Occipital lobe (tissue), 2 donors: ENCODE data around the gene HMBS. TPM values are rescaled to one million over a fixed set of nuclear protein-coding genes. Genes with fewer than 3 reads are reported as not detected.
A peak's percentile ranks its signal among the peaks of the same experiment; 100 is the strongest.
"Not testable (repeated sequence)": the region's sequence is repeated elsewhere in the genome, so short reads cannot be mapped to it uniquely, and the experiment has no call there.

Experiments used
- DNase-seq: peaks from one replicate; lab custom pipeline; 2025; lab: John Stamatoyannopoulos, UW
- total RNA-seq: library from RNA; depleted of rRNA; stranded (reverse); fragments of >200 nt; gene quantifications from one replicate; pipeline ENCODE4 v1.2.3, GENCODE V29; 2014

The HMBS gene
- total RNA-seq: 2.0 TPM

GRCh38 chr11:119084663-119085436 is at the start of gene HMBS:
TSS of gene HMBS (plus strand) at chr11:119084881. CDS start at chr11:119085034, 153 bp downstream.
- peak; percentile 92 for DNase-seq

GRCh38 chr11:119038884-119039283 is 45.8 kb upstream of the HMBS start:
- no peak for DNase-seq

DNA sequence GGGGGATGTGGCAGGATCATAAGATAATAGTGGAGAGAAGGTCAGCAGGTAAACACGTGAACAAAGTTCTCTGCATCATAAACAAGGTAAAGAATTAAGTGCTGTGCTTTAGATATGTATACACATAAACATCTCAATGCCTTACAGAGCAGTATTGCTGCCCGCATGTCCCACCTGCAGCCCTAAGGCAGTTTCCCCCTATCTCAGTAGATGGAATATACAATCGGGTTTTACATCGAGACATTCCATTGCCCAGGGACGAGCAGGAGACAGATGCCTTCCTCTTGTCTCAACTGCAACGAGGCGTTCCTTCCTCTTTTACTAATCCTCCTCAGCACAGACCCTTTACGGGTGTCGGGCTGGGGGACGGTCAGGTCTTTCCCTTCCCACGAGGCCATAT is 45.2 kb upstream of the HMBS start:
- not testable (repeated sequence) for DNase-seq

GRCh38 chr11:119041821-119042514 is 42.7 kb upstream of the HMBS start:
- DNase-seq: no peak

DNA sequence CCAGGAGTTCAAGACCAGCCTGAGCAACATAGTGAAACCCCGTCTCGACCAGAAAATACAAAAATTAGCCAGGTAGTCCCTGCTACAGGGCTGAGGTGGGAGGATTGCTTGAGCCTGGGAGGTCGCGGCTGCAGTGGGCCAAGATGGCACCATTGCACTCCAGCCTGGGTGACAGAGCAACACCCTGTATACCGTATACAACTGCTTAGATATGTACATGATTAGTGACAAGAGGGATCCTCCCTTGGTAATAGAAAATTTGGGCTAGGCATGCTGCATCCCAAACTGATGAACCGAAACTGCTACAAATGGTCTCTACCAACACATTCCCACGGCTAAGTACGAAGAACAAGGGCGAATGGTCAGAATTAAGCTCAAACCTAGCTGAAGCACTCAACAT is 41.8 kb upstream of the HMBS start:
- no peak for DNase-seq

DNA sequence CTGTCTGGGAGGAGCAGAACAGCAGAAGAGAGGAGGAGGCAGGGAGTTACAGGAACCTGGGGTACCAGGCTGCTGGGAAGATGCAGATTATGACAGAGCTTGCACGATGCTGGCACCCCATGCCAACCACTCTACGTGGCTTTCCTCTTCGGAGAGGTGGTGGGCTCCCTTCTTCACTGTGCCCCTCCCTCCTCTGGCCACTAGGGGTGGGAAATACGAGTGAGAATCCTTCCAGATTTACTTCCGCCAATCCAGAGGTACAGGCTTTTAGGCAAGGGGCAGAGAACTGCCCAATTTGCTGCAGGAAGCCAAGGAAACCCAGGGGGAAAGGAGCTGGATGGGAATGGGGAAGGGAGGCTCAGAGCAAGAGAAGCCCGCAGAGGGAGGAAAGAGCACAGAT is 40.0 kb upstream of the HMBS start:
- DNase-seq: no peak

- no peak for DNase-seq
Observed at GRCh38 chr11:119046489-119046888, 38.2 kb upstream of the HMBS start.

GRCh38 chr11:119047205-119047604 is 37.5 kb upstream of the HMBS start:
- no peak for DNase-seq

DNA sequence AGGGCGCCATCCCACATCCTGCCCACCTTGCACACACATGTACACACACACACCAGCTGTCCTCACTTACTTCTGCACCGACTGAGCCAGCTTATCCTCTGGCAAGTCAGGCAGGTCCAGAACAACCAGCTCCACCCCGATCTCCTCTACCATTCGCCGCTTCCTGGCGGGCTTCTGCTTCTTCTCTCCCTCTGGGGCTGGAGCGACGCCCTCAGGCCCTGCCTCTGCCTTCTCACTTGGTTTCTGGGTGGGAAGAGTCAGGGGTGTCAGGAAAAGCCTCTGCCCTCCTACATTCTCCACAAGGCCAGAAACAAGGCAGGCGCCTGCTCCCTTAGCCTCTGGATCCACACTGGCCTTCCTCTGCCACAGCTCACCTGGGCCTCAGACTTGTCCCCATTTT is 36.0 kb upstream of the HMBS start:
- no peak for DNase-seq

GRCh38 chr11:119049081-119049480 is 35.6 kb upstream of the HMBS start:
- no peak for DNase-seq

DNA sequence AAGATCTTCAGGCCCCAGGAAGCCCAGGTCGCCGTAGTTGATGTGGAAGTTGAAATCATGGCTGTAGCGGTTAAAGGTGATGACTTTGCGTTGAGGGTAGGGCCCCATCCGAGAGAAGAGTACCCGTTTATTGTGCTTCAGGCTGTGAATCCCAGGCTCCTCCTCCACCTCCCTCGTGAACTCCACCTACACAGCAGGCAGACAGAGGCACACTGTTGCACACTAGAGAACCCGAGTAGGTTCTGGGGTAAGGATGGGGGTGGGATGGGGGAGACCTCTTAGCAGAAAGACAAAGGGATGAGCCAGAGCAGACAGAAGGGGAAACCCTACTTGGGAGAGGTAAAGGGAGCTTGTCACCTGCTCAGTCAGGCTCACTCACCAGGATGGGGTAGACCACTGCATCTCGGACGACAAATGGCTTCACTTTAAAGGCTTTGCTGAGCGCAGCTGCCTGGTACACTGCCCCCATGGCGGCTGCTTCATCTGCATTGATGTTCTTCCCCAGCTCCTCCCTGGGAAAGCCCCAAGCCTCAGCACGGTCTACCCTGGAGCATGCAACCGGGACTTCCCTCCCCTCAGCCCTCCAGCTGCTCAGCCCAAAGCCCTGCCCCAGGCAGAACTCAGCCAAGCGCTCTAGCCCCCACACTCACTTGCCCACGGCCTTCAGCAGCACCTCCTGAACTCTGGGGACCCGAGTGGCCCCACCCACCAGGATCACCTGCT is 33.1 kb upstream of the HMBS start:
- DNase-seq: no peak

- DNase-seq: no peak
Observed at GRCh38 chr11:119052163-119052814, 32.4 kb upstream of the HMBS start.

GRCh38 chr11:119054418-119054817 is 30.3 kb upstream of the HMBS start:
- DNase-seq: no peak

DNA sequence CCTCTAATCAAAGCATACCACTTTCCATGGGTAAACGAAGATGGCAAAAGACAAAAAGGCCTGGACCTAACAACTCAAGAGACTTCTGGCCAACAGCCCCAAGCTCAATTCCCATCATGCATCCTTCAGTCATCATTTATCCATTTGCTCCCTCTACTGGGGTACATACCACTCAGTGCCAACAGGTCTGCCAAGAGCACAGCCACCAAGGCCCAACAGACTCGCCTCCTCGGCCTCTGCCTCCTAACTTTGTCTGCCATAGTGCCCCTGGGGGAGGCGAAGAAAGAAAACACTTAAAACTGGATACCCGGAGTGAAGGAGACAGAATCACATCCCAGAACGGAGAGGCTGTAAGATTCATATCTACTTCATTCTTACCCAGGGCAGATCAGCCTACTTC is 28.8 kb upstream of the HMBS start:
- no peak for DNase-seq

DNA sequence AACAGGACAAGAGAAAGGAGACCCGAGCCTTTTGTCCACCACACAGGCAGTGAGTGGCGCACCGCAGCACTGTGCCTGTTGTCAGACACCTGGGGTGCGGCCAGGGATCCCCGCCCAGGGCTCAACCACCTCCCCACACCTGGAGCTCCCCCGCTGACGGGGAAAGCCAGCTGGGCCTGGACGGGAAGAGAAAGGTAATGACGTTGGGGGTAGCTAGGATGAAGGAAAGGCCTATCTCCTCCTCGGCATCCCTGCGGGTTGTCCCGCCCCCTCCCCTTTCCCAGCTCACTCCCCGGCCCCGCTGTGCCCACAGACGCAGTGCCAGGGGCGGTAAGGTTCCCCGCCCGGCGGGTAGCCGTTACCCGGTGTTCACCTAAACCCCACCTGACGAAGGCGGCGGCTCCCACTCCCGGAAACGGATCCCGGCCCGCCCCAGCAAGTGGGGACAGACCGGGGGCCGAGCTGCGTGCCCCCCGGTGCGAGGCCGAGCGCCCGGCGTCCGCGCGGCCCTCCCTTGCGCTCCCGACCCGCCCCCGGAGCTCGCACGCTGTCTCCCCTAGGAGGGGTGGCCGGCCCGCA is 28.2 kb upstream of the HMBS start:
- DNase-seq: peak; percentile 36

DNA sequence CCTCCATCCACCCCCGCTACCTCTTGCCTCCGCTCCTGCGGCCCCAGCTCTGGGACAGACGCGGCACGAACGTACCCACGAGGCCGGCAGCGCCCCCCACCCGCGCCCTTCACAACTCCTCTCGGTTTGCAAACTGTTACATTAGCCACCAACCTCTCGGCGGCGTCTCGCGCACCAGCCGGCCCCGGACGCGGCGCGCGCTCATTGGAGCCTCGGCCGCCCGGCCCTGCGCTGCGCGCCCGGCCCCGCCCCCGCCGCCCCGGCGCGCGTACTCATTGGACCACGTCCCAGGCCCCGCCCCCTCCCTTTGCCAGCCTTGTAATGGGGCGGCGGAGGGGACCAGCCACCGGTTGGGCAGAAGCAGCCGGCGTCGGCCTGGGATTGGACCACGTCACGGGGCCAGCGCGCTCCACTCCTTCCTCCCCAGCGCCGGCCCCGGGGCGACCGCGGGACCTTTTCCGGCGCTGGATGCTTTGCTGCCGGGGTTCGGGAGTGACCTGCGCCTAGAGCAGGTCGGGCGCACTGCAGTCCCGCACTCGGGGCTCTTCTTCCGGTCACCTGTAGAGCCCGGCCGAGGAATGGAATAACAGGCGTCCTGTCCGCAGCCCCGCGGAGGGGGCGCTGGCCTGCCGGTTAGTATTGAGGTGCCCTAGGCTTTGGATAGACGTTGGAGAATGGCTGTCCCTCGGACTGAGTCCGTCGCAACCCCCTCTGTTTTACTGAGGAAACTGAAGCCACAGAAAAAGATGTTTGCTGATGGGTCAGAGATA is 27.5 kb upstream of the HMBS start, which contains the start of gene HYOU1:
Gene HYOU1, minus strand, starts transcription at position 206 of the 770 bp plus-strand sequence. CDS start 1,045 bp downstream, outside the sequence.
- peak; percentile 95 for DNase-seq

- not testable (repeated sequence) for DNase-seq
Observed at GRCh38 chr11:119059128-119059527, 25.6 kb upstream of the HMBS start.

GRCh38 chr11:119061256-119061655 is 23.4 kb upstream of the HMBS start:
- no peak for DNase-seq

DNA sequence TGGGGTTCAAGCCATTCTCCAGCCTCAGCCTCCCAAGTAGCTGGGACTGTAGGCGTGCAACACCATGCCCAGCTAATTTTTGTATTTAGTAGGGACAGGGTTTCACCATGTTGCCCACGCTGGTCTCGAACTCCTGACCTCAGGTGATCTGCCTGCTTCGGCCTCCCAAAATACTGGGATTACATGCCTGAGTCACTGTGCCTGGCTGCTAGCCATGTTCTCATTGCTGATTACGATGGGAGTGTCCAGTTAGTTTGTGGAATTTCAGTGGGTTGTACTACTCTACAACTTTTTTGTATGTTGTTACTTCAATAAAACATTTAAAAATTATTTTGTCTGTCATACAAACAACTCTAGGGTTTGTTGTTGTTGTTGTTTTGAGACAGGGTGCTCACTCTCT is 21.9 kb upstream of the HMBS start:
- DNase-seq: no peak

- DNase-seq: no peak
Observed at GRCh38 chr11:119065369-119065768, 19.3 kb upstream of the HMBS start.
